ENCODE measurements around the gene TMED1. TPM values are rescaled to one million over a fixed set of nuclear protein-coding genes. Genes with fewer than 3 reads are reported as not detected.

Gene TMED1
- total and polyA plus RNA-seq, 9 of the 15 experiments (the other 6 are each of a cell fraction or from before 2014, with no cell fraction given): 0.86 to 30.2 (median 23.5) TPM

- H3K27me3 ChIP-seq (ENCODE audit: control insufficient read depth in 2 of 2, insufficient read depth in 2 of 2, low read length in 2 of 2): no peaks in the 10 kb centered on the region
- no peak overlapping the region for H3K4me3 ChIP-seq
- CTCF ChIA-PET (ENCODE audit: low intra/inter-chr PET ratio): no interaction called here
- in situ Hi-C loops (cut with MboI) (no loop called here), intact Hi-C loops (cut with micrococcal nuclease) (loop anchor here (2.0 kb wide), 1 partner anchor 90 kb away; the partner anchor contains the start of gene DNM2)
- H3K27ac ChIP-seq (ENCODE audit: extremely low read depth, low read depth, low read length): peak overlapping the region; percentile 4; the same call in 2 of the 3 replicates
- H3K4me1 ChIP-seq (replicated peaks in 1 of 2; ENCODE audit: control insufficient read depth in 2 of 2, insufficient read depth in 2 of 2, low read length in 2 of 2): peaks cover 48 to 53% of the 10 kb centered on the region in 2 experiments
- H3K4me2 ChIP-seq (ENCODE audit: insufficient read depth, low read length): peak overlapping the region; percentile 38; the same call in 1 of the 2 replicates
- H2AFZ ChIP-seq (ENCODE audit: low read depth, low read length): no peak overlapping the region
- peak overlapping the region in 1 of 2 experiments; percentile 86; a peak in 2 of 4 replicates for H3K9ac ChIP-seq (ENCODE audit: insufficient read depth in 1 of 2, low read depth in 2 of 2, low read length in 2 of 2)
- FAIRE-seq: no peak
- no peaks in the 10 kb centered on the region for H4K20me1 ChIP-seq (replicated peaks; ENCODE audit: control insufficient read depth, insufficient read depth, low read length)
- H3K9me1 ChIP-seq (ENCODE audit: control insufficient read depth, insufficient read depth, low read length): no peaks in the 10 kb centered on the region
- BruUV-seq (replicated peaks): TSS peak; percentile 7
- peaks cover 8% of the 10 kb centered on the region; the same call in 2 of the 3 replicates for H3K79me2 ChIP-seq (ENCODE audit: control insufficient read depth, insufficient read depth, low read length)
- peak; percentile 51 for ATAC-seq
- DNase-seq (ENCODE audit: extremely low read depth in 1 of 4, low spot score in 3 of 4): peak; percentile 43 to 71 (median 66)
- 33% methylated on average over 10 of the region's 10 CpGs for WGBS (ENCODE audit: insufficient coverage, low coverage, missing lambda C conversion rate)
- no peaks in the 10 kb centered on the region; the same call in 1 of the 2 replicates for H3K9me3 ChIP-seq (replicated peaks; ENCODE audit: control insufficient read depth, insufficient read depth, low read depth, low read length)
- POLR2A ChIA-PET: interaction anchor here (0.6 to 1.5 kb wide), 6 partner anchors 13 to 72 kb away, joined by 3 to 4 read pairs (median 4); partner anchors contain the start of gene TMED1
- H3K36me3 ChIP-seq (ENCODE audit: control insufficient read depth, insufficient read depth, low read length): peaks cover 70% of the 10 kb centered on the region
- no peak for TF ChIP-seq ZNF561 (CRISPR knock-in tag; conservative IDR thresholded peaks at IDR 0.05)
- TF ChIP-seq ADNP (tag; IDR thresholded peaks at IDR 0.05): no peak
- TF ChIP-seq HMG20B (CRISPR knock-in tag; IDR thresholded peaks at IDR 0.05): no peak
- no peak for TF ChIP-seq ARHGAP35 (IDR thresholded peaks at IDR 0.05; ENCODE audit: partially characterized antibody)
- TF ChIP-seq ZBTB43 (CRISPR knock-in tag; IDR thresholded peaks at IDR 0.05): no peak
- no peak for TF ChIP-seq UBTF (IDR thresholded peaks at IDR 0.05; ENCODE audit: borderline replicate concordance in 1 of 2, low read depth in 2 of 2, low read length in 2 of 2)
- TF ChIP-seq ATF7 (IDR thresholded peaks at IDR 0.05): no peak
- TF ChIP-seq KLF16 (IDR thresholded peaks at IDR 0.05): no peak
- TF ChIP-seq MTA2 (IDR thresholded peaks at IDR 0.05; ENCODE audit: low read depth): no peak
Measured at GRCh38 chr19:10808937-10809649, 26.9 kb downstream of the TMED1 start.

Data from K562 (cell line).